HG03175 (cell line): Measurements from ENCODE around the gene AGBL4.
"Not testable (repeated sequence)": the region's sequence is repeated elsewhere in the genome, so short reads cannot be mapped to it uniquely, and the experiment has no call there.

Experiments
- ATAC-seq: cut with Tn5 transposase; IDR thresholded peaks from one replicate; pipeline ENCODE4 v1.9.1; 2021; ENCODE audit warnings: mild to moderate bottlenecking, moderate library complexity; ENCODE audit not compliant: unreplicated experiment

Gene AGBL4

DNA sequence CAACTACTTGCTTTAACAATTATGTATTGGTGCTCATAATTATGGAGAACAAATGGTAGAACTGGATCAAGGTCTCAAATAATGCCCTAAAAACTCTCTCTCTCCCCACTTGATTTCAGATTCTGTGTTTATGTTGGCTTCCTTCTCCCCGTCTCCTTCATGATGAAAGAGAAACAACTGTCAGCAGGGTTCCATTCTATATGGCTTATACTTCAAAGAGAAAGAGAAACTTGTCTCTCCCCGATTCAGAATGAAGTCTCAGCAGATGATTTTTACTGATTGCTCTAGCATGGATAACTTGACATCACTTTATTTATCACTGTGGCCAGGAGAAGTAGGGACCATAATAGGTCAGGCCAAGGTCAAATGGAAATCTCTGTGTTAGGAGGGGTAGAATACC is 575.6 kb downstream of the AGBL4 start:
- no peak for ATAC-seq

DNA sequence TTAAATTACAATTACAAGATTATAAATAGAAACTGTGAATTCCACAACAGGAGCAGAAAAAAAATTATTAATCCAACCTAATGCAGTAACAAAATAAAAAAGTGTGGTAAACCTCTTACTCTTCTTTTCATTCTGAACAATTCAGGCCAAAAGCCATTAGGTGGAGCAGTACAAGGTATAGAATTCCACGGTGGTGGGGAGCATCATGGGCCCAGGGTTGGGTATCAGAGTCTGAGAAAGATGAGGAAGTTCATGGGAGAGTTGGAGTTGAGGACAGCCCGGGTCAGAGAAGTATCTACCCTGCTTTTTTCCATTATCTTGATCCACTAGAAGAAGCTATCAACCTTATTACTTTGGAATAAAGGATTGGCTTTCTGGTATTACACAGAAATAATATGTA is 586.9 kb downstream of the AGBL4 start:
- ATAC-seq: no peak

DNA sequence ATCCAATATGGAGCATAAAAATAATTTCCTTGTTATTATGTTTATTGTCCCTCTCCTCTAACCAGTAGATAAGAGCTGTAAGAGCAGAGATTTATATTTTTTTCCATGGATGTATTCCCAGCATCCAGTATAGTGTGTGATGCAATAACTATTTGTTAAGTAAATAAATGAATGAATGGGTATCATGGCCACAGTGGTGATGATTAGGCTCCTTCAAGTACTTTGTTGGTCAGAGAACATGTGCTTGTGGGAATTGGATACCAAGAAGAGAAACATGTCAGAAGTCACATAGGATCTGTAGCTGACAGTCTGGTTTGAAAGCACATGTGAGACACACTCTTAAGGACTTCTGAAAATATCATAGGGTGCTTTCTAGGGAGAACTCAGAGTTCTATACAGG is 588.5 kb downstream of the AGBL4 start:
- no peak for ATAC-seq

DNA sequence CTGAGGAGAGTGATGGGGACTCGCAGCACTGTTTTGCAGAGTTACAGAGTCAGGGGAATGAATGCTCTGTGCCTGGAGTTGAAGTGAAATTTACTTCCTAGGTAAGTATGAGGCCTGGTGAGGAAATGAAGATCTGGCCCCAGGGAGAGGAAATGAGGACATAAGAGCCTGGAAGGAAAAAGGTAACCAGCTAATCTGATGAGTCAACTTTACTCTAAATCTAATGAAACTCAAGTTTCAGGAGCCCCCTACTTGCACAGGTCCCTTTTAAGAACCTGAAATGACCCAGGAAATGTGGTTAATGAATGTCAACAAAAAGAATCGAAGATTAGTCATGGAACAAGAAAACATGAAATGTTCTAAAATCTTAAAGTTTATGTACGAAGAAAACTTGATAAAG is 599.0 kb downstream of the AGBL4 start:
- ATAC-seq: no peak

DNA sequence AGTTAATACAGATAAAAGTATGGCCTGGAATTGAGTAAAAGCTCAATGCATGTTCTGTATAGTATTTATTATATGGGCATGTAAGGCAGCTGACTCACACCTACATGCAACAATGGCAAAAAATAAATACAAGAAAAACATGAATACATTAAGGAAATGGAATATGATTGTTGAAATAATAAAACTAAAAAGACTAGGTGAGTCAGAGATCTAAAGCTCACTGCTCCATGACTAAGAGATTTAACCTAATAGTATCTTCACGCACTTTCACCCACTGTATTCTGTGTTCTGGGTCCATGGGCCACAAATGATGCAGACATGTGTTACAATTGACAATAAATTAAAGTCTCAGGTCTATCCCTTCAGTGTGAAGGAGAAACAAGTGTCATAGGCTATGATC is 607.0 kb downstream of the AGBL4 start:
- ATAC-seq: no peak

DNA sequence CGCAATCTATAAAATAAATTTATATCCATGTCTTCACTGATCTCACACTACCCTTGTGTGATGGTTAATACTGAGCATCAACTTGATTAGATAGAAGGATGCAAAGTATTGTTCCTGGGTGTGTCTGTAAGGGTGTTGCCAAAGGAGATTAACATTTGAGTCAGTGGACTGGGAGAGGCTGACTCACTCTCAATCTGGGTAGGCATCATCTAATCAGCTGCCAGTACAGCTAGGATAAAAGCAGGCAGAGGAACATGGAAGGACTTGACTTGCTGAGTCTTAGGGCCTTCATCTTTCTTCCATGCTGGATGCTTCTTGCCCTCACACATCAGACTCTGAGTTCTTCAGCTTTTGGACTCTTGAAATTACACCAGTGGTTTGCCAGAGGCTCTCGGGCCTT is 615.4 kb downstream of the AGBL4 start:
- no peak for ATAC-seq

DNA sequence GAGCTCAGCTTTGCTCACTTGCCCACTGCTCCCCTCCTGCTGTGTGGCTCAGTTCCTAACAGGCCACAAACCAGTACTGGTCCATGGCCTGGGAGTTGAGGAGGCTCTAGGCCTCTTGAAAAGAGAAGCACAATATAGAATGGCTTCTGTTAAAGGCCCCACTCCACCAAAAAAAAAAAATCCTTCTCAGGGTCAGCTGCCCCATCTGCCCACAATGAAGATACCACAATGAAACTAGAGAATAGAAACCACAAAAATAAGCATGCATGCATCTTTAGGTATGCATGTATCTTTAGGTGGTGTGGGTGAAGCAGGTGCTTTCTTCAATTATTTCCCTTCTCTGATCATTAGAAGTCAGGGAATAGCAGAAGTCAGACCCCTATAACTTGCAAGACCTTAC is 626.7 kb downstream of the AGBL4 start:
- ATAC-seq: no peak

DNA sequence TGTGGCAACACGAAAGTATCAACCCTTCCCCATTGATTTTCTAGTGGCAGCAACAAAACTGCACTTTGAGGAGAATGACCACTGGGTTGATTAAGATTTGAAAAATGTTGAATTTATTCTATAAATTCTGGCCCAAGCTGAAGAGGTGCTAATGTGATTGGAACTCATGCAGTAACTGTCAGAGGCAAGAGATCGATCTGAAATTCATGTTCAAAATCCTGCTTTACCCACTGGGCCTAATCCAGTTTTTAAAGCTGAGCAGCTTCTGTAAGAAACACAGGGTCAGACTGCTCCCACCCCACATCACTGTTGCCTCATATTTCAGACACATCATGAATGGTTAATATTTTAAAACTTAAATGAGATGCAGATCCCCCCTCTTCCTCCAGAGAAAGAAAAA is 629.6 kb downstream of the AGBL4 start:
- ATAC-seq: no peak

DNA sequence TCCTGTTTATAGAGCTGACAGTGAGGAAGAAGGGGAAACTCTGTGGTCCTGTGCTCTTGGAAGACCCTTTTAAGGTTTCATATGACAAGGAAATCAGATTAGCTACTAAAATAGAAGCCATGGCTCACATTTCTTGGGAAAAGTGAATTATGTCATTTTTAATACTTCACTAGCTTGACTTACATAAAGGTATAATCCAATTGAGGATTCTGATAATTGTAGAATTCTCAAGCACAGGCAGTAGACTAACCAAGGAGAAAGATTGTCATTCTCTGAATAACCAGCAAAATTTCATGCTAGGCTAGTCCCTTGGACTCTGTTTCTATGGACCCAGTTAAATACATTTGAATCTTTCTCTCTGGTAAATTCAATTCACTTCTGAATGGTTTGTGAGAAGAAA is 634.1 kb downstream of the AGBL4 start:
- no peak for ATAC-seq

DNA sequence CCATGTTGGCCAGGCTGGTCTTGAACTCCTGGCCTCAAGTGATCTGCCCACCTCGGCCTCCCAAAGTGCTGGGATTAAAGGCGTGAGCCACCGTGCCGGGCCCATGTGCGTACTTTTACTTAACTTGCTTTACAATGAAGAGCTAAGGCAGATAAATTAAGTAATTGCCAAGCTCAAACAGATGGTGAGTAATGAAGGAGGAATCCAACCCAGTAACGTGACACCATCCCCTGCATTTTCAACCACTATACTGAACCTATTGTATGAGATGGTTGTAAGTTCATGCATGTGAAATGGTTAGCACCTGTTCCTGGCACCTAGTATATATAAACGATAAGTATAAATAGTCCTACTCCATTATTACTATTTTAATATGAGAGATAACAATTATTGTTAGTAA is 659.1 kb downstream of the AGBL4 start:
- ATAC-seq: no peak

DNA sequence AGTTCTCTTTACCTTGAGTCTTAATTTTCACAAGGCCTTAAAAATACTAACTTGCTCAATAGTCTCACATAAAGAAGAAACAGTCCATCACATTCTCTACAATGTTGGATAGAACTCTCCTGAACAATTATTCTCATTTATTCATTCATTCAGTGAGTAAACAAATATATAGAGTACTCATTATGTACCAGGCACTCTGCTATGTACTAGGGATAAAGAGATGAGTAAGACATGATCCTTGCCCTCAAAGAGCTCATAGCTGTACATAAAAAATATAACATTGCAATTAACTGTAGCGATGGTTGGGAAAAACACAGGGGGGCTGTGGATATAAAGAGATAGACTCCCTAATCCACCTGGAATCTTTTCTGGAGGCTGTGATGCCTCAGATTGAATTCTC is 660.1 kb downstream of the AGBL4 start:
- no peak for ATAC-seq

DNA sequence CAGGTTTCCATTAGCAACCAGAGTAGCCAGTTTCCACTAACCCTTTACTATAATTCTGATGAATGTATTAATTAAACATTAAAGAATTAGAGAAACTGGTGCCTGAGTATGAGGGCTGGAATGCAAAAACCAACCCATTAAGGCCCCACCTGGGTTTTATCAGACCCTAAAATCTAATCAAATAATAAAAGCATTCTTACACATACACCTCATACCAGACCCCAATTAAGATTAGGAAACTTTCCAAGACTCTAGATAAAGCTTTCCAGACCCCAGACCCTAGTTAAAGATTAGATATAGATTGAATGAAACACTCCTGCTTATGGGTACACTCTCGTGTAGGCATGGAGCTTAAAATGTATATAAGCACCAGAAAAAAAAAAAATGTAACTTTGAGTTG is 665.7 kb downstream of the AGBL4 start:
- ATAC-seq: no peak

DNA sequence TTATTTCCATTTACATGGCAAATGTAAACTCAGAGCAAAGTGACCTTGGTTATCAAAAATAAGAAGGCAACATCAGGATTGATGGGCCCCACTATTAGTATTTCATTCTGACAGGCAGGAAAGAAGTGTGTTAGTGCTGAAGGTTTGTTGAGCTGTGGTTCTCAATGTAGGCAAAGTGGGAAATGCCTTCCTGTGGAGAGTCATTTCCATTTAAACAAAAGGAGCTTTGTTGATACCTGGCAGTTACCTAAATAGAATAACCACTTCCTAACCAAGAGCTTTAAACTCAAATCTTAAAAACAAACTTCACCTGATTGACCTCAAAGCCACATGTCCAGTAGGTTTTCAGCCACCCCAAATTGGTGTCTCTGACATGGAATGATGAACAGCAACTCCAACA is 667.2 kb downstream of the AGBL4 start:
- ATAC-seq: no peak

DNA sequence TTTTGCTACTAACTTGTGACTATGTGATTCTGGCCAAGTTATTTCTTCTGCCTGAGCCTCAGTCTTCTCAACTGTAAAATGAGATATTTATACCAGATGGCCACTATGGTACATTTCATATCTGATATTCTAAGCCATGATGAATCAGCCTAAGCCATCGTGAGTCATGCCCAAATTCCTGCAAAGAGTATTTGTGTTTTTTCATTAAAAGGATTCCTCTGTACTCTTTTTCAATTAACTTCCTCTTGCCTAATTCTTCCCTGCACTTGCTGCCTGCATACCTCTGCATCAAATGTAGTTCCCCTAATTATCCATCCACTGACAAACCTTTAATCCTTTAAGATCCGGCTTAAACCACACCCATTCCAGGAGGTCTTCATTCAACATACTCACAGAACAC is 672.0 kb downstream of the AGBL4 start:
- no peak for ATAC-seq

DNA sequence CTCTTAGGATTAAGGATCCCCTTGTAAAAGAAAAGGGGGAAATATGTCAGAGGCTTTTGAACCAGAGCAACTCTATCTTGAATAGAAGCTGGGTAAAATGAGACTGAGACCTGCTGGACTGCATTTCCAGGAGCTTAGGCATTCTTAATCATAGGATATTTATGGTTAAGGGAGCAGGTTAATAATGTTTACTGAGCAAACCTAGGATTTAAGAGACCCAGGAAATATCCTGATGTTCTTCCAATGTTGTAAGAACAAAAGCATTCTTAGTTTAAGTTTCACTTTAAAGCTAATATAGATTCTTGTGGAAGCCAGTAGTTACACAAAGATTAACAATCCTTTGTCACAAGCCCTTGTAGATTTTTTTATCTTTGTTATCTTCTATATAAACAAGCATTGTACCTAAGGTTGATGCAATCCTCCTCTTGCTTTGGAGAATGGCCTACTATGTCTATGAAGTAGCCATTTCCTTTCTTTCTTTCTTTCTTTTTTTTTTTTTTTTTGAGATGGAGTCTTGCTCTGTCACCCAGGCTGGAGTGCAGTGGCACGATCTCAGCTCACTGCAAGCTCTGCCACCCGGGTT is 676.9 kb downstream of the AGBL4 start:
- ATAC-seq: no peak

DNA sequence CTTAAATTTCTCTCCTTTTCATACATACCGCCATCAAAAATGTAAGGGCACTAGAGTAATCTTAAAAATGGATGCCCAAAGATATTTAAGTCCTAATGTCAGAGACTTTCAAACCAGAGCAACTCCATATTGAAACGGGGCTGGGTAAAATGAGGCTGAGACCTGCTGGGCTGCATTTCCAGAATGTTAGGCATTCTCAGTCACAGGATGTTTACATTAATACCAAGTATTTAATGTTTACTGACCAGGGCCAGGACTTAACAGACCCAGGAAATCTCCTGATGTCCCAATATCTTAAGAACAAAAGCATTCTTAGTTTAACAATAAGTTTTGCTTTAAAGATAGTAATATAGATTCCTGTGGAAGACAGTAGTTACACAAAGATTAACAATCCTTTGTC is 683.2 kb downstream of the AGBL4 start:
- ATAC-seq: no peak

DNA sequence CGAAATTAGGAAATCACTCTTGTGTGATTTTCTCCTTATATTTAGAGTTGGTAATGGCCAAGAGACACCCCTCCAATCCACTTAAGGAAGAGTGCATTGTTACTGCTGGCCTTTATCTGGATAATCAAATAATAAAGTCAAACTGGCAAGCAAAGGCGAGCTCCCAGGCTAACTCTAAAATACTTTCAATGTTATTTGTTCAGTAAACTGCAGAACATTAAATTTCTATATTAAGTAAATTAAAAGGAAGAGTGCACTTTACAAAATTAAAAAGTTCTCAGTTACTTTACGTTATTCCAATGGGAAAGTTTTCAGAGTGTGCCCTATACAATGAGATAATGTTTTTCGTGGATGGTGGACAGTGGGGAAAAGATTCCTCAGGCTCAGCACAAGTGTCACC is 684.7 kb downstream of the AGBL4 start:
- no peak for ATAC-seq

DNA sequence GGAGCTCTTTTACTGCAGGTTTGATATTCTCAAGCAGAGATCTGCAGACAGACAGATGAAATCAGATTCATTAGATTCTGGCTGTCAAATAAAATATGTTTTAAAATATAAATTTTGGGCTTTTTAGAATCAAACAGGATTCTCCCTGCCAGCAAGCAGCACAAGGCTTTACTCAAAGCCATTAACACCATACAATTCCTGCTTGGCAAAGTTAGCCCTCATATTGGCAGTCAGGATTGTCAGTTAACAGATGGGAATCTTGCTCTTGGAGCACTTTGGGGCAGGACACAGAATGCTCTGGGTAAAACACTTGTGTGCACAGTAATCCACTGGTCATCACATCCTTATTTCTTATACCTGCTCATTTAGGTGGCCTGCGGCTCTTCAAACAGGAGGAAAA is 686.5 kb downstream of the AGBL4 start:
- no peak for ATAC-seq

DNA sequence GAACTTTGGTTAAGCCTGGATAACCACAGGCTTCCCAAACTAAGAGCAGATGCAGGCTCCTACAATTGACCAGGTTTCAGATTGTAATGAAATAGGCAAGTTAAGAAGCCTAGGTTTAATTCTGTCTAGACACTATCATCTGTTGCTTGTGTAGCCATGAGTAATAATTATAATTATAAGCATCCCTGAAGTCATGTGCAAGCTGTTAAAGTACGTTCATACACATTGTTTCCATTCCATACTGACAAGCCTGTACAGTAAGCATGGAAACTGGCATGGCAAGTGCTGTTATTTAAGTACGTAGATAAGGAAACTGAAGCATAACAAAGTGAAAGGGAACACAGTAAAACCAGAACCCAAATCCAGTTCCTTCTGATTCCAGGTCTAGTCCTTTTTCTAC is 689.8 kb downstream of the AGBL4 start:
- no peak for ATAC-seq

DNA sequence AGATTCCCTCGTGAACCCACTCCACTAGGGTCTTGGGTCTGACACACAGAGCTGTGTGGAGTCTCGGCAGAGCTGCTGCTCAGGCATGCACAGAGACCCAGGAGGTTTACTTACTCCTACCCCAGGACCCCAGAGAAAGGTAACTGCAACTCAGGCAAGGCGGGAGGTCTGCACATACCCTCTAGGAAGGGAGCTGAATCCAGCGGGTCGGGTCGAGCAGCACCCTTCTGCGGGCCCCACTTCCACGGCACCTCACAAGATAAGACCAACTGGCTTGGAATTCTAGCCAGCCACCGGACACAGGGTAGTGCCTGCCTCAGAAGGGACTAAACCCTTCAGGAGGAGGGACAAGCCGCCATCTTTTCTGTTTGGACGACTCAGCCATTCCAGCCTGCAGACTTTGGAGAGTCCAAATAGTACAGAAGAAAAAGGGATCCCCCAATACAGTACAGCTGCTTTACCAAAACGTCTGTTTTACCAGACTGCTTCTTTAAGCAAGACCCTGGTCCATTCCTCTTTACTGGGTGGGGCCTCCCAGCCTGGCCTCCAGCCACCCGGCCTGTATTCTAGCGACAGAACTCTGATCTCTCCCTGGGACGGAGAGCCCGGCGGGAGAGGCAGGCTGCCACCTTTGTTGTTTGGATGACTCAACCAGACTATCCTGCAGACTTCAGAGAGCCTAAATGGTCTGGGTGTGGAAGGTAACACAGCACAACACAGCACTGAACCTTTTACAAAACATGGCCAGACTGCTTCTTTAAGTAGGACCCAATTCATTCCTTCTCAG is 692.5 kb downstream of the AGBL4 start:
- ATAC-seq: no peak

DNA sequence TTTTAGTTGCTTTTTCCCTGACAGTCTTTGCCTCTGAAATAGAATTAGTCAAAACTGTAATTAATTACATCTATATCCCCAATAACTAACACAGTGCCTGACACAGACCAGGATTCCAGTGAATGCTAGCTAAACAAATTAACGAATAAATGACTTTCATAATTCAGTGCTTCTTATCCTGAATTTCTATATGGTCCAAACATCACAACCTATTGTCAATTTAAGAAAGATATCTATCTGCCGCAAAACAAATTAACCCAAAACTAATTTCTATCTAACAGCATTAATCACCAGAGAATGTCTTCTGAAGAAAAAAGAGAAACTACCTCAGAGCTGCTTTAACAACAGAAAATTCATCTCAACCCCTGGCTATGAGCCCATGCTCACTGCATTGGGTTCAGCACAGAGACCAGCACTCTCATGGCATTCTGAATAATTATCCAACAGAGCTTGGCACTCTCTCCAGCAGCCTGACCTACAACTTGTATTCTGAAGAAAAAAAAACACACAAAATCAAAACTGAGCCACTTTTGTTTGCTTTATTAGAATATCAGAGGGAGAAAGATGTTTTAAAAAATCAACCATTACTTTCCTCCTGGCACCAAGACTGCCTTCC is 699.7 kb downstream of the AGBL4 start:
- ATAC-seq: no peak

DNA sequence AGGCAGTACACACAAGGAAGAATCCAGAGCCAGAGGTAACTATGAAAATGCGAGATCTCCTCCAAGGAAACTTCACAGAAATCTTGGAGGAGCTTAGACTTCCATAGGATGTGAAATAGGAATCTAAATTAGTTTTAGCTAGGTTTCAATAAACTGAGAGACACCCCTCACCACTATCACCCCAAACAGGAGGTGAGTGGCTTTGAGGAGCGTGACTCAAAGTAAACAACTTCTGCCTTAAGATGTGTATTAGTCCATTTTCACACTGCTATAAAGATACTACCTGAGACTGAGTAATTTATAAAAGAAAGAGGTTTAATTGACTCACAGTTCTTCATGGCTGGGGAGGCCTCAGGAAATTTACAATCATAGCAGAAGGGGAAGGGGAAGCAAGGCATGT is 703.3 kb downstream of the AGBL4 start:
- ATAC-seq: not testable (repeated sequence)
